BJ (cell line): ENCODE data around the gene DLK2. TPM values are rescaled to one million over a fixed set of nuclear protein-coding genes. Genes with fewer than 3 reads are reported as not detected.
"Not testable (repeated sequence)": the region's sequence is repeated elsewhere in the genome, so short reads cannot be mapped to it uniquely, and the experiment has no call there.

Experiments
- CTCF ChIA-PET: fragments of 350-600 bp; formaldehyde crosslinking; extraction: SDS; loops from one replicate; lab custom pipeline; 2021; ENCODE audit warnings: antibody characterized with exemption, inconsistent platforms; lab: Yijun Ruan, JAX
- POLR2A ChIA-PET: fragments of 300-600 bp; sonication (Branson Sonifier 250); formaldehyde crosslinking; extraction: SDS; loops from one replicate; lab custom pipeline; 2021; ENCODE audit warnings: antibody characterized with exemption; lab: Charles Lee
- DNase-seq: peaks from one replicate; pipeline ENCODE4 v3.0.0-alpha.2; 2011; ENCODE audit warnings: low read depth
- H3K27me3 ChIP-seq: 2 replicates; pipeline ENCODE4 v1.6.0; 2011; ENCODE audit warnings: low read length; ENCODE audit not compliant: control insufficient read depth, insufficient read depth
- H3K36me3 ChIP-seq: 2 replicates; pipeline ENCODE4 v1.5.1; 2011; ENCODE audit warnings: low read length; ENCODE audit not compliant: control insufficient read depth, insufficient read depth
- H3K4me3 ChIP-seq: 2 replicates; pipeline ENCODE4 v1.5.1; 2011; ENCODE audit warnings: low read depth, mild to moderate bottlenecking, control low read depth, low read length
- CTCF ChIP-seq: IDR thresholded peaks from 2 replicates; pipeline ENCODE4 v1.5.1; 2011; ENCODE audit warnings: low read depth, mild to moderate bottlenecking, control low read depth, inconsistent platforms, low read length, moderate library complexity; ENCODE audit not compliant: insufficient read depth
- polyA plus RNA-seq: library from polyadenylated mRNA; depleted of rRNA; stranded (reverse); fragments of >200 nt; gene quantifications from 2 replicates; pipeline ENCODE4 v1.2.3, GENCODE V29; 2011

Gene DLK2
- polyA plus RNA-seq, 1 experiment: 4.8 TPM

- TF ChIP-seq CTCF: no peak
- peaks cover 2% of the 10 kb centered on the region for H3K27me3 ChIP-seq
- no peak for DNase-seq
- ChIA-PET POLR2A (no interaction called here), CTCF (interaction anchor here (1.1 kb wide), 2 partner anchors 11 to 20 kb away, joined by 3 to 4 read pairs; no protein-coding TSS in a partner anchor)
- no peak overlapping the region for H3K4me3 ChIP-seq
- no peaks in the 10 kb centered on the region for H3K36me3 ChIP-seq
These were observed 42.3 kb downstream of the DLK2 start for GRCh38 chr6:43413002-43413401.

GRCh38 chr6:43412541-43412940 lies 42.8 kb downstream of the DLK2 start:
- DNase-seq: no peak
- ChIA-PET CTCF (interaction anchor here (0.6 to 1.1 kb wide), 3 partner anchors 10 to 61 kb away, joined by 3 to 4 read pairs (median 3); no protein-coding TSS in a partner anchor), POLR2A (no interaction called here)
- TF ChIP-seq CTCF: no peak
- Histone ChIP-seq H3K4me3 (no peak overlapping the region), H3K27me3 (peaks cover 2% of the 10 kb centered on the region), H3K36me3 (no peaks in the 10 kb centered on the region)

GRCh38 chr6:43410776-43411175 lies 44.6 kb downstream of the DLK2 start:
- CTCF ChIA-PET, H3K27me3 ChIP-seq, H3K4me3 ChIP-seq, DNase-seq, H3K36me3 ChIP-seq, POLR2A ChIA-PET: not testable (repeated sequence)

GRCh38 chr6:43408259-43408658 lies 47.1 kb downstream of the DLK2 start:
- Histone ChIP-seq H3K27me3 (peaks cover 2% of the 10 kb centered on the region), H3K36me3 (no peaks in the 10 kb centered on the region), H3K4me3 (no peak overlapping the region)
- ChIA-PET POLR2A (no interaction called here), CTCF (no interaction called here)
- no peak for TF ChIP-seq CTCF
- no peak for DNase-seq

GRCh38 chr6:43407296-43407695 lies 48.1 kb downstream of the DLK2 start:
- ChIA-PET CTCF (no interaction called here), POLR2A (no interaction called here)

More at GRCh38 chr6:43407296-43407695, 48.1 kb downstream of the DLK2 start:
- no peak for DNase-seq
- peaks cover 2% of the 10 kb centered on the region for H3K27me3 ChIP-seq
- no peaks in the 10 kb centered on the region for H3K36me3 ChIP-seq
- TF ChIP-seq CTCF: no peak
- no peak overlapping the region for H3K4me3 ChIP-seq
